Ovary (tissue), 3 donors: Measurements from ENCODE around the gene PTPN20.

Experiments used
- CTCF ChIP-seq, 3 donors: fragments of 450-650 bp in 2 of 3; fragments of 200-600 bp in 1 of 3; IDR thresholded peaks; one replicate each; pipeline versions ENCODE4 v1.5.1 to v1.8.0; 2016 to 2022; ENCODE audit warnings: antibody characterized with exemption in 3 of 3, mild to moderate bottlenecking in 1 of 3
- EP300 ChIP-seq: sonication (generic); formaldehyde crosslinking; IDR thresholded peaks from one replicate; pipeline ENCODE4 v1.6.1; 2017; ENCODE audit warnings: antibody characterized with exemption
- POLR2A ChIP-seq: fragments of 450-650 bp; IDR thresholded peaks from one replicate; pipeline ENCODE4 v1.6.1; 2017; ENCODE audit warnings: antibody characterized with exemption, mild to moderate bottlenecking, moderate library complexity
- donor health status: DM: no; HTN: no; CAD: no.

- no peak for TF ChIP-seq CTCF (IDR thresholded peaks at IDR 0.05)
- TF ChIP-seq EP300 = no peak
- TF ChIP-seq POLR2A = no peak
Measured at GRCh38 chr10:47021850-47022249, 110.6 kb downstream of the PTPN20 start.
